ENCODE results near the gene GORASP2.
A peak's percentile ranks its signal among the peaks of the same experiment; 100 is the strongest.

DNA sequence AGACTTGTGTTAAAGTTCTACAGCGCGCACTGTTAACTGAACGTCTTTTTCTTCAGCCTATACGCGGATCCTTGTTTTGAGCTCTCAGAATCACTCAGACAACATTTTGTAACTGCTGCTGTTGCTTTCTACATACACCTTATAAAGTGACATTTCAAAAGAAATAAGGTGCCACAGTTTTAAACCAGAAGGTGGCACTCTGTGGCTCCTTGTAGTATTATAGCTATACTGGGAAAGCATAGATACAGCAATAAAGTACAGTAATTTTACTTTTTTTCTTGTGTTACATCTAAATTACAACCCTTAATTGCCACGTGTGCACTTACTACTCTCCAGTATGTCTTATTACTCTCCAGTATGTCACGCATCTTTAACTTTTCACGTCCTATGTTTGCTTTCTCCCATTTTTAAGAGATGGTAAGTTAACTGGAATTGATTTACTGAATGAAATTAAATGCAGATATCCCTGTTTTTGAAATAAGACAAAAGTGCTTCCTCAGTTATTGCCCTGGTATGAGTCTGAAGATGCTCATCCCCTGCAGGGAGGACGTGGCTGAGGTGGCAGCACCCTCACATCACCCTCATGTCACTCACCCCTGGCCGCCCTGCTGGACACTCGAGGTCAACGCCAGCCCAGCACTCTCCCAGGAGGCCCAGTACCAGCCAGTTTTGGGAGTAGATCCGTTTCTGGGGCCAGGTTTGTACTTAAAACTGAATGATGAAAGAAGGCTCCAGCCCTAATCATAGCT is 37.8 kb downstream of the GORASP2 start:
- TF ChIP-seq, protein P1, sequence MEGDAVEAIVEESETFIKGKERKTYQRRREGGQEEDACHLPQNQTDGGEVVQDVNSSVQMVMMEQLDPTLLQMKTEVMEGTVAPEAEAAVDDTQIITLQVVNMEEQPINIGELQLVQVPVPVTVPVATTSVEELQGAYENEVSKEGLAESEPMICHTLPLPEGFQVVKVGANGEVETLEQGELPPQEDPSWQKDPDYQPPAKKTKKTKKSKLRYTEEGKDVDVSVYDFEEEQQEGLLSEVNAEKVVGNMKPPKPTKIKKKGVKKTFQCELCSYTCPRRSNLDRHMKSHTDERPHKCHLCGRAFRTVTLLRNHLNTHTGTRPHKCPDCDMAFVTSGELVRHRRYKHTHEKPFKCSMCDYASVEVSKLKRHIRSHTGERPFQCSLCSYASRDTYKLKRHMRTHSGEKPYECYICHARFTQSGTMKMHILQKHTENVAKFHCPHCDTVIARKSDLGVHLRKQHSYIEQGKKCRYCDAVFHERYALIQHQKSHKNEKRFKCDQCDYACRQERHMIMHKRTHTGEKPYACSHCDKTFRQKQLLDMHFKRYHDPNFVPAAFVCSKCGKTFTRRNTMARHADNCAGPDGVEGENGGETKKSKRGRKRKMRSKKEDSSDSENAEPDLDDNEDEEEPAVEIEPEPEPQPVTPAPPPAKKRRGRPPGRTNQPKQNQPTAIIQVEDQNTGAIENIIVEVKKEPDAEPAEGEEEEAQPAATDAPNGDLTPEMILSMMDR (IDR thresholded peaks at IDR 0.05): peak in 1 of 12 donors; percentile 15
- no peak for TF ChIP-seq POLR2A (IDR thresholded peaks at IDR 0.05)

Data from heart left ventricle (tissue), 13 donors.